ENCODE measurements around the gene HLA-E.
"Not testable (repeated sequence)": the region's sequence is repeated elsewhere in the genome, so short reads cannot be mapped to it uniquely, and the experiment has no call there.

GRCh38 chr6:30518505-30519145 is 29.3 kb downstream of the HLA-E start:
- TF ChIP-seq, protein P1, sequence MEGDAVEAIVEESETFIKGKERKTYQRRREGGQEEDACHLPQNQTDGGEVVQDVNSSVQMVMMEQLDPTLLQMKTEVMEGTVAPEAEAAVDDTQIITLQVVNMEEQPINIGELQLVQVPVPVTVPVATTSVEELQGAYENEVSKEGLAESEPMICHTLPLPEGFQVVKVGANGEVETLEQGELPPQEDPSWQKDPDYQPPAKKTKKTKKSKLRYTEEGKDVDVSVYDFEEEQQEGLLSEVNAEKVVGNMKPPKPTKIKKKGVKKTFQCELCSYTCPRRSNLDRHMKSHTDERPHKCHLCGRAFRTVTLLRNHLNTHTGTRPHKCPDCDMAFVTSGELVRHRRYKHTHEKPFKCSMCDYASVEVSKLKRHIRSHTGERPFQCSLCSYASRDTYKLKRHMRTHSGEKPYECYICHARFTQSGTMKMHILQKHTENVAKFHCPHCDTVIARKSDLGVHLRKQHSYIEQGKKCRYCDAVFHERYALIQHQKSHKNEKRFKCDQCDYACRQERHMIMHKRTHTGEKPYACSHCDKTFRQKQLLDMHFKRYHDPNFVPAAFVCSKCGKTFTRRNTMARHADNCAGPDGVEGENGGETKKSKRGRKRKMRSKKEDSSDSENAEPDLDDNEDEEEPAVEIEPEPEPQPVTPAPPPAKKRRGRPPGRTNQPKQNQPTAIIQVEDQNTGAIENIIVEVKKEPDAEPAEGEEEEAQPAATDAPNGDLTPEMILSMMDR (IDR thresholded peaks at IDR 0.05; ENCODE audit: low read depth, low read length, missing input control) = not testable (repeated sequence)
- not testable (repeated sequence) for TF ChIP-seq MAX (IDR thresholded peaks at IDR 0.05); YY1 (IDR thresholded peaks at IDR 0.05); SP1 (IDR thresholded peaks at IDR 0.05); JUND (IDR thresholded peaks at IDR 0.05); GABPA (IDR thresholded peaks at IDR 0.05 in 1 of 2, conservative IDR thresholded peaks at IDR 0.05 in 1 of 2)
- TF ChIP-seq, protein P2, sequence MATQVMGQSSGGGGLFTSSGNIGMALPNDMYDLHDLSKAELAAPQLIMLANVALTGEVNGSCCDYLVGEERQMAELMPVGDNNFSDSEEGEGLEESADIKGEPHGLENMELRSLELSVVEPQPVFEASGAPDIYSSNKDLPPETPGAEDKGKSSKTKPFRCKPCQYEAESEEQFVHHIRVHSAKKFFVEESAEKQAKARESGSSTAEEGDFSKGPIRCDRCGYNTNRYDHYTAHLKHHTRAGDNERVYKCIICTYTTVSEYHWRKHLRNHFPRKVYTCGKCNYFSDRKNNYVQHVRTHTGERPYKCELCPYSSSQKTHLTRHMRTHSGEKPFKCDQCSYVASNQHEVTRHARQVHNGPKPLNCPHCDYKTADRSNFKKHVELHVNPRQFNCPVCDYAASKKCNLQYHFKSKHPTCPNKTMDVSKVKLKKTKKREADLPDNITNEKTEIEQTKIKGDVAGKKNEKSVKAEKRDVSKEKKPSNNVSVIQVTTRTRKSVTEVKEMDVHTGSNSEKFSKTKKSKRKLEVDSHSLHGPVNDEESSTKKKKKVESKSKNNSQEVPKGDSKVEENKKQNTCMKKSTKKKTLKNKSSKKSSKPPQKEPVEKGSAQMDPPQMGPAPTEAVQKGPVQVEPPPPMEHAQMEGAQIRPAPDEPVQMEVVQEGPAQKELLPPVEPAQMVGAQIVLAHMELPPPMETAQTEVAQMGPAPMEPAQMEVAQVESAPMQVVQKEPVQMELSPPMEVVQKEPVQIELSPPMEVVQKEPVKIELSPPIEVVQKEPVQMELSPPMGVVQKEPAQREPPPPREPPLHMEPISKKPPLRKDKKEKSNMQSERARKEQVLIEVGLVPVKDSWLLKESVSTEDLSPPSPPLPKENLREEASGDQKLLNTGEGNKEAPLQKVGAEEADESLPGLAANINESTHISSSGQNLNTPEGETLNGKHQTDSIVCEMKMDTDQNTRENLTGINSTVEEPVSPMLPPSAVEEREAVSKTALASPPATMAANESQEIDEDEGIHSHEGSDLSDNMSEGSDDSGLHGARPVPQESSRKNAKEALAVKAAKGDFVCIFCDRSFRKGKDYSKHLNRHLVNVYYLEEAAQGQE (IDR thresholded peaks at IDR 0.05) = not testable (repeated sequence)

All from liver (tissue), 3 donors.